GM18907 (cell line): Measurements from ENCODE around the gene NHLRC3.
"Not testable (repeated sequence)": the region's sequence is repeated elsewhere in the genome, so short reads cannot be mapped to it uniquely, and the experiment has no call there.

Source experiments
- ATAC-seq: cut with Tn5 transposase; IDR thresholded peaks from one replicate; pipeline ENCODE4 v1.9.1; 2021; ENCODE audit warnings: mild to moderate bottlenecking, moderate library complexity; ENCODE audit not compliant: unreplicated experiment

Gene NHLRC3

DNA sequence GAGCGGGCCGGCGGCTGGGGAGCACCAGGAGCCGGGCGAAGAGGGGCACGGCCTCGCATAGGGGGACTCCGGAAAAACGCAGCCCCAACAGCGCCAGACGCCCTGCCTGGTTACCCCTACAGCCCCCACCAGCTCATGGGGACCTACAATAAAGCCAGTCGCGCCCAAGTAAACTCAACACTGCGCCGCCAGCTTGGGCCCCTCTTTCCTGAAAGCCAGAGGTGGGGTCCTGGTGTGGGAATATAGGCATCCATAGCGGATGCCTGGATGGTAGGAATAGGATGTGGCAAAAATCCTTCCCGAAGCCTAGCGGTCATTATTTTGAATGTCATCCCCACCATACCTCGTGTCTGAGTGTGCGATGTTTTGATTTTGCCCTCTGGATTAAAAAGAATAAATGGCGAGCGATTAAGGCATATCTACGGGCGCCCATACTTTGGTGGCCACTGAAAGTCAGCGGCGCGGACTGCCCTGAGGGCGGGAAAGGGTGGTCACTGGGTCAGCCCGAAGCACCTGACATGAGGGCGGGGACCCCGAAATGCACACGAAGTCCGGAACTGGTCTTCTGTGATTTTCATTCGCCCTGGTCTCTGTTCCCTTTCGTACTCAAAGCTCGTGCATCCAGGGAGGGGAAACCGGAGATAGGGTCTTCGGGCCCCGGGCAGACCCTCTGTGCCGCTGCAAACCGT lies at the start of gene NHLRC3, which contains the start of gene PROSER1:
NHLRC3 (plus strand) TSS at position 577 of the 689 bp plus-strand sequence. CDS start 184 bp downstream, outside the sequence.
PROSER1 (minus strand) TSS at position 210 of the 689 bp plus-strand sequence. CDS start 847 bp downstream, outside the sequence.
- peak; percentile 77 for ATAC-seq

- no peak for ATAC-seq
These were observed 47.6 kb upstream of the NHLRC3 start, which contains the start of gene STOML3 for GRCh38 chr13:38990693-38991092. TSS of gene STOML3 (minus strand) at chr13:38990831. CDS start at chr13:38990721, 110 bp downstream.

- no peak for ATAC-seq
These were observed 44.9 kb upstream of the NHLRC3 start for GRCh38 chr13:38993381-38993780.

DNA sequence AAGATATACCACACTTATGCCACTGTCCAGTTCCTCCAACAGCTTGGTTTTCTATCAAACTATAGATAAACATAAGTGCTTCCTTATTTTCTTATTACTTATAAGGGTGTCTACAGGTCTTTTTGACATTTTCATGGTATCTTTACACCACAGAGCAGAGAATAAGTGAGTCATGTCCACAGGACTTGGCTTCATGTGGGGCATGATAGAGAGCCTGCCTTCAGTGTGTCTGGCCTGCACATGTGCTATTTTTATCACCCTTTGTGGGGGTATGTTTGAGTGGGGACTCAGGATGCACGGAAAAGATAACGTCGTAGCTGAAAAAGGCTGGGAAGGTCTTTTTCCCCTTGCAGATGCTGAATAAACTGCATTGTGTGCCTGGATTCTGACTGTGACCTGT lies 39.5 kb upstream of the NHLRC3 start:
- no peak for ATAC-seq

GRCh38 chr13:39006371-39007111 lies 31.7 kb upstream of the NHLRC3 start:
- not testable (repeated sequence) for ATAC-seq

GRCh38 chr13:39012608-39013007 lies 25.6 kb upstream of the NHLRC3 start:
- ATAC-seq = no peak

DNA sequence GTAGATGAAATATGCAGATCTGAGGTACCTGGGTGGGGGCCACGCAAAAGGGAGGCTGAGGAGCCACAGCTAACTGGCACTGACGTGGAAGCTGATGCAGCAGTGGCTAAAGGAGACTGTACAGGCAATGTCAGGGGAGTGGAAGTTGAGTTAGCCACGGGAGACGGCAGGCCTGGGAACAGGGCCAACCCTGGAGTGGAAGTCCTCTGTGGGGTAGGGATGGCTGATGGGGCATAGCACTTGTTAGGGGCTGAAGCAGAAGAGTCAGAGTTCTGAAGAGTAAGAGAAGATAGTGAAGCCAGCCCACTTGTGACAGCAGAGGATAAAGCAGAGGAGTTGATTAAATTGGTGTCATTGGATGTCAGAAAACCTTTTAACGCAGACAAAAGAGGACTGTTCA lies 24.8 kb upstream of the NHLRC3 start:
- no peak for ATAC-seq

DNA sequence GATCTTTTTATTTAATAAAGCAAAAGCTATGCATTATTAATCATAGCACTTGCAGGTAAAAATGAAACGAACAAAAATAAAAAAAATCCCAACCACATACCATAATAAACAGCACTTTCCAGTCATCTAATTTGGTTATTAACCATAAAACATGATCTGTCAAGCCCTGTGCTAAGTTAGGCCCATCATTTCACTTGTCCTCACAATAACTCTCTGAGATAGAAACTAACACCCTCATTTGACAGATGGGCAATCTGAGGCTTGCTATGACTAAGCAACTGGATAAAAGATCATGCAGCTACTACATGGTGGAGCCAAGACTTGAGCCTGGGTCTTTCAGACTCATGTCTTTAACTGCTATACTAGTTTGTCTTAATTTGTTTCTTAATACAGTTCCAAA lies 22.2 kb upstream of the NHLRC3 start:
- ATAC-seq = peak; percentile 82

DNA sequence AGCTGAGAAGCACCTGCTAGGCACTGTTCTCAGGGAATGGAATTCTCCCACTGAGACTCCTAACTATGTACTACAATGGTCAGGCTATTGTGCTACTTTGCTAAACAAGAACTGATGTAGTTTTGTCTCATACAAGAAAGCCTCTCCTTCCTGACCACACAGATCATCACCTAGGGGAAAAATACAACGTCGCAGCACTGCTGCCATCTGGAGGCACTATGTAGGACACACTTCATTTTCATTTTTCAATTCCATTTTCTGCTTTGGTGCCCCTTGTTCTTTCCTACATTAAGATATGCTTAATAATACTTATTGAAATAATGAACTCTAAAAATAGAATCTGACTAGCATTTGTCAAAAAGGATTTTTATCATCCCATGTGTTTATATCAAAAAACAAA lies 21.5 kb upstream of the NHLRC3 start:
- ATAC-seq = peak; percentile 85

DNA sequence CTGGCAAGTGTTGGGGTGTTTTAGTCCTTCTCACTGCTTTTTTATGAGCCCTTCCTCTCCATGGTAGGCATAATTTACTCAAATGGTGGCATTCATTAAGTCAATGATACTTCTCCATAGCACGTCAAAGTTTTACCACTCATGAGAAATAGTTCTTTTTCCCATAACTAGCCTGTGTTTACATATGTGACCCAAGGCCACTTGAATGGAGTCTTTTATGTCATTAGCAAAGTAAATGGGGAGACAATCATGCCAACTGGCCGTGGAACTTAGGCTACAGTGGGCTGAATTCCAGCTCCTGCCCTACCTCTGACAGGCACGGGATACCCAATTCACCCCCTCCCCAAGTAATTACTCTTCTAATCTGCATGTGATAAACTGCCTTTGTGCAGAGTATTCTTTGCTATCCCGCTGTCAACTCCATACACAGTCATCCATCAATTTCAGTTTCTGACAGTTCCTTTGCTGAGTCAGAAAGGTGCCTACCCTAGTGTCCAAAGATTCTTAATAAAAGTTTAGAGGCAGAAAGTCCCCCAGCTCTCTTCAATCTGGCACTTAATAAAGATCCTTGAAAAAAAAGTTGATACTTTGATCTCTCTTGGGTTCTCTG lies 17.3 kb upstream of the NHLRC3 start:
- ATAC-seq = no peak

- ATAC-seq = no peak
These were observed 14.9 kb upstream of the NHLRC3 start for GRCh38 chr13:39023316-39023715.

DNA sequence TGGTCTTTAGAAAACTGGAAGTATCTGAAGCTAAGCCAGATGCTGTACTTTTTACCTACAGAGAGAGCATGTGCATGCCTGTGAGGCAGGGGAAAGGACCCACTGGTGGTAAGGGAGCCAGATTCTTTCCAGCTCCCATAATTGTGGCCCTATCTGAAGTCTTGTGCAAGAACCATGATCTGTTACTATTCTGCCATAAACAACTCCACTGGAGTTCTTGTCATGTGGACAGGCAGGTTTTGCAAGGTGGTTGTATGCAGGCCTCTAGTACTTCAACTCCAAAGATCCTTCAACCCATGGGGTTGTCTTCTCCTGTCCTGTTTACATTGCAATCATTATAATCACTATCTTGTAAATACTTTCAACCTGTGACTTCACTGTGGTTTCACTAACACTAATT lies 14.5 kb upstream of the NHLRC3 start:
- ATAC-seq = no peak

GRCh38 chr13:39025433-39025839 lies 12.8 kb upstream of the NHLRC3 start:
- no peak for ATAC-seq

DNA sequence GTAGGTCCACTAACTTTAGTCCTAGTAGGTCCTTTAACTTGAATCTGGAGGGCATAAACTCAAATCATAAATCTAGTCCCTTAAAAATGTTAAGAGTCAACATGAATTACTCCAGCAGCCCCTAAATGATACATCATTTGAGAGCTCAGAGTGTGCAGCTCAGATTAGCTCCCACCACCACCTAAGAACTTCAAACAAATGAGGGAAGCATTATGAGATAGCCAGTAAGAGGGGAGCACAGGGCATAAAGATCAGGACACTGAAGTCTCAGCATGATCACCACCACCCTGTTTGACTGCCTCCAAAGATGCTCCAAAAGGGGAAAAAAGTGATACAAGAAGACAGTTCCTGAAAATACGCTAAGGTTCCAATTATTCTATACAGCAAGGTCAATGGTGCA lies 6.1 kb upstream of the NHLRC3 start:
- no peak for ATAC-seq

DNA sequence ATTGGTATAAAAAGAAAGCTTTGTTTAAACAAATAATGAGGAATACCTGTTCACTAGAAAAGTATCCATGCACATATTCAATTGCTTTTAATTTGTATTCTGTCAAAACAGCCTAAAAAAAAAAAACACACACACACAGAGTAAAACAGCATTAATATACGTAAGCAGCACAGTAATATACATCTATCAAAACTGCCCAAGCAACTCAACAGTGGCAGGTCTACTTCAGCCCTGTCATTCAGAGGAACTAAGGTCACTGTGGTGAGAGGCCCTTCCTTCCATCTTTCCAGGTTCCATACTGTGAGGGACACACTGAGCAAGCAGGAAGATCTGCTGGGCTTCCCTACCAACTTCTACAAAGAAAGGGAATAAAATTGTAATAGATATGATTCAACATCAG lies 4.2 kb upstream of the NHLRC3 start:
- no peak for ATAC-seq

- no peak for ATAC-seq
These were observed 3.1 kb upstream of the NHLRC3 start for GRCh38 chr13:39035204-39035603.

DNA sequence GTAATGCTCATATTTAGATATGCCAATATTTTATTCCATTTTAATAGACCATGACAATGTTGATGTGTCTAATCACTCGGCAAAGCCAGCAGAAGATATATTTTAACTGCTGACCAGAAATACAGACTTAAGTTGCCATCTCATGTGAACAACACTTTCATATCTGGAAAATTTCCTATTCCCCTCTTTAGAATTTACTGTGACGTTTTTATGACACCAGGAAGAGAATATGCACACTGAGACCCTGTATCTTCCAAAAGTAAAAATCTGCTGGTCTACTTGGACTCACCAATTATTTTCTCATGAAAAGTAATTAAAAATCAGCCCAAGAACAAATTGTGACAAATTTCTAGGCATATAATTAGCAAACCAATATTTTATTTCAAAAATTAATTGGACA lies 2.5 kb upstream of the NHLRC3 start:
- ATAC-seq = no peak

DNA sequence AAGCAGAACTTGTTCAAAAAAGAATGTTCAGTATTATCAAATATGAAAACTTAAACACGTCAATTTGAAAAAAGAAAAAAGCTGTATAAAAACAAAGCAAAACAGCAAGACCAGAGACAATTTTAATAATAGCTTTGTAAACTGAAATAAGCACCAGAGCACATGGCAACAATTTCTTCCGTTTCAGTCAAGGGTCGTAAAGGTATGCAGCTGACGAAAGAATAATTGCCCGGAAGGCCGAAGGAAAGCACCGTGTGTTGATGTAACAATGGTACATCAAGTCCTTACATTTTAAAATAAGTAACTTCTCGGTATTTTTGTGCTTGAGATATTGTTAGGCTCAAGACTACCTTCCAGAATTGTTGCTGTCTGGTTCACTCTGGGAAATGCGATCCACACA lies 2.0 kb upstream of the NHLRC3 start:
- no peak for ATAC-seq

DNA sequence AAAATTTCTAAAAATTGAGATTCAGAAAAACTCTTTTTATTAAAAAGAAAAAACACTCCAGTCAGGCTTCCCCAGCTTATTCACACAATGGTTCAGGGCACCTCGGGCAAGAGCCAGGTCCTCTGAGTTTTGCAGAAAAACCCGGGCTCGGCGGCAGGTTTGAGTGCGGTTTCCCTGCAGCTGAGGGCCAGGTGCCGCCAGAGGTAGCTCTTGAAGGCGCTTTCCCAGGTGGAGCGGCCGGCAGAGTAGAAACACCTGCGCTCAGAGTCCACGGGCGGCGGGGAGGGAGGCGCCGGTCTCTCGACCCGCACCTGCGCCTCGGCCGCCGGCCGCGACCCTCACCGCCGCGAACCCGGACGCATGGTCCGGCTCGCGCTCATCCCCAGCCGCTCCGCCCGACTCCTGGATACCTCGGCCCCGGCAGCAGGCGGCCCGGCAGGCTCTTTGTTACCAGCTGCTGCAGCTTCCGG lies 811 bp upstream of the NHLRC3 start:
- ATAC-seq = no peak

GRCh38 chr13:39038569-39039030 lies 344 bp downstream of the NHLRC3 start:
- ATAC-seq = peak; percentile 42

DNA sequence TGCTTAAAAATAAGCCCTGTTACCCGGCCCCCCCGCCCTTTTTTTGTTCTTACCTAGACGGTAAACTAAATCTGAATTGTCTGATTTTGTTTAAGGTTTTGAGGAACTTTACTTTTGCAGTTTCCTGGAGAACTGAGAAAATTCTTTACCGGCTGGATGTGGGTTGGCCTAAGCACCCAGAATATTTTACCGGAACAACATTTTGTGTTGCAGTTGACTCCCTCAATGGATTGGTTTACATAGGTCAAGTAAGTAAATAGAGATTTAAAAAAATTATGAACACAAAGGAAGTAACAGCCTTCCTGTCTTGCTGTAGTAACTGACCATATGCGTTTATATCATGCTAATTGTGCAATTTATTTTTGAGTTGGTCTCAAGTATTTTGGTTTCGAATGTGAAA lies 785 bp downstream of the NHLRC3 start:
- no peak for ATAC-seq

- no peak for ATAC-seq
These were observed 1.9 kb downstream of the NHLRC3 start for GRCh38 chr13:39040206-39040605.
